ENCODE data around the gene SCN3A. TPM values are rescaled to one million over a fixed set of nuclear protein-coding genes. Genes with fewer than 3 reads are reported as not detected.

Gene SCN3A
- total and polyA plus RNA-seq, 9 of the 15 experiments (the other 6 are each of a cell fraction or from before 2014, with no cell fraction given) = not detected

DNA sequence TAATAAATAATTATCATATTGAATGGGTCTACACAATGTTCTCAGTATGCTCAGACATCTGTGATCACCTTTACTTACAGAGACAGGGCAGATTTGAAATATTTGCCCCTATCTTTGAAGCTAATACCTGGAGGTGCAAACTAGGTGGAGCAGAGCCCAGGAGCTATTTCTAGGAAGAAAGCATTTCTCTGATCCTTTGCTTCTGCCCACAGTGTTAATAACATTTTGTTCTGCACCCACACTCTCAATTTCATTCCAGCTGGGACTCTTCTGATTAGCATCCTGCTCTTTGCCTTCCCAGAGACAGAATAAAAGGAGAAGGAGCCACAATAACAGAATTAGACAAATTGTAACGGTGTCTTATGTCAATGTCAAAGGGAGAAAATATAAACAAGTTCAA lies 23.7 kb upstream of the SCN3A start (continued):
- TF ChIP-seq, protein P1, sequence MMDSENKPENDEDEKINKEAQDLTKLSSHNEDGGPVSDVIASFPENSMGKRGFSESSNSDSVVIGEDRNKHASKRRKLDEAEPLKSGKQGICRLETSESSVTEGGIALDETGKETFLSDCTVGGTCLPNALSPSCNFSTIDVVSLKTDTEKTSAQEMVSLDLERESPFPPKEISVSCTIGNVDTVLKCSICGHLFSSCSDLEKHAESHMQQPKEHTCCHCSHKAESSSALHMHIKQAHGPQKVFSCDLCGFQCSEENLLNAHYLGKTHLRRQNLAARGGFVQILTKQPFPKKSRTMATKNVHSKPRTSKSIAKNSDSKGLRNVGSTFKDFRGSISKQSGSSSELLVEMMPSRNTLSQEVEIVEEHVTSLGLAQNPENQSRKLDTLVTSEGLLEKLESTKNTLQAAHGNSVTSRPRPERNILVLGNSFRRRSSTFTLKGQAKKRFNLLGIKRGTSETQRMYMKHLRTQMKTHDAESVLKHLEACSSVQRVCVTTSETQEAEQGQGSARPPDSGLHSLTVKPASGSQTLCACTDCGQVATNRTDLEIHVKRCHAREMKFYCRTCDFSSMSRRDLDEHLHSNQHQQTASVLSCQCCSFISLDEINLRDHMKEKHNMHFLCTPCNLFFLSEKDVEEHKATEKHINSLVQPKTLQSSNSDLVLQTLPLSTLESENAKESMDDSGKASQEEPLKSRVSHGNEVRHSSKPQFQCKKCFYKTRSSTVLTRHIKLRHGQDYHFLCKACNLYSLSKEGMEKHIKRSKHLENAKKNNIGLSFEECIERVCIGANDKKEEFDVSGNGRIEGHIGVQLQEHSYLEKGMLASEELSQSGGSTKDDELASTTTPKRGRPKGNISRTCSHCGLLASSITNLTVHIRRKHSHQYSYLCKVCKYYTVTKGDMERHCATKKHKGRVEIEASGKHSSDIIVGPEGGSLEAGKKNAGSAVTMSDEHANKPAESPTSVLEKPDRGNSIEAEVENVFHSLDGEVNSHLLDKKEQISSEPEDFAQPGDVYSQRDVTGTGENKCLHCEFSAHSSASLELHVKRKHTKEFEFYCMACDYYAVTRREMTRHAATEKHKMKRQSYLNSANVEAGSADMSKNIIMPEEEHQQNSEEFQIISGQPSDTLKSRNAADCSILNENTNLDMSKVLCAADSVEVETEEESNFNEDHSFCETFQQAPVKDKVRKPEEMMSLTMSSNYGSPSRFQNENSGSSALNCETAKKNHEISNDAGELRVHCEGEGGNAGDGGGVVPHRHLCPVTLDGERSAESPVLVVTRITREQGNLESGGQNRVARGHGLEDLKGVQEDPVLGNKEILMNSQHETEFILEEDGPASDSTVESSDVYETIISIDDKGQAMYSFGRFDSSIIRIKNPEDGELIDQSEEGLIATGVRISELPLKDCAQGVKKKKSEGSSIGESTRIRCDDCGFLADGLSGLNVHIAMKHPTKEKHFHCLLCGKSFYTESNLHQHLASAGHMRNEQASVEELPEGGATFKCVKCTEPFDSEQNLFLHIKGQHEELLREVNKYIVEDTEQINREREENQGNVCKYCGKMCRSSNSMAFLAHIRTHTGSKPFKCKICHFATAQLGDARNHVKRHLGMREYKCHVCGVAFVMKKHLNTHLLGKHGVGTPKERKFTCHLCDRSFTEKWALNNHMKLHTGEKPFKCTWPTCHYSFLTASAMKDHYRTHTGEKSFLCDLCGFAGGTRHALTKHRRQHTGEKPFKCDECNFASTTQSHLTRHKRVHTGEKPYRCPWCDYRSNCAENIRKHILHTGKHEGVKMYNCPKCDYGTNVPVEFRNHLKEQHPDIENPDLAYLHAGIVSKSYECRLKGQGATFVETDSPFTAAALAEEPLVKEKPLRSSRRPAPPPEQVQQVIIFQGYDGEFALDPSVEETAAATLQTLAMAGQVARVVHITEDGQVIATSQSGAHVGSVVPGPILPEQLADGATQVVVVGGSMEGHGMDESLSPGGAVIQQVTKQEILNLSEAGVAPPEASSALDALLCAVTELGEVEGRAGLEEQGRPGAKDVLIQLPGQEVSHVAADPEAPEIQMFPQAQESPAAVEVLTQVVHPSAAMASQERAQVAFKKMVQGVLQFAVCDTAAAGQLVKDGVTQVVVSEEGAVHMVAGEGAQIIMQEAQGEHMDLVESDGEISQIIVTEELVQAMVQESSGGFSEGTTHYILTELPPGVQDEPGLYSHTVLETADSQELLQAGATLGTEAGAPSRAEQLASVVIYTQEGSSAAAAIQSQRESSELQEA (IDR thresholded peaks at IDR 0.05; ENCODE audit: low read depth) = no peak
- TF ChIP-seq KAT2B (IDR thresholded peaks at IDR 0.05; ENCODE audit: low read depth, low read length) (no peak), MCM3 (IDR thresholded peaks at IDR 0.05) (no peak), SNIP1 (IDR thresholded peaks at IDR 0.05; ENCODE audit: low read depth) (no peak)
